Stimulated activated CD4-positive, alpha-beta T cell treated with anti-CD3 and anti-CD28 coated beads, Interleukin-4, amount 100 ng/mL, for 48 hours (primary cell): ENCODE results near the gene ZMYND19.
"Not testable (repeated sequence)": the region's sequence is repeated elsewhere in the genome, so short reads cannot be mapped to it uniquely, and the experiment has no call there.

Experiments
- DNase-seq, 2 donors: peaks; one replicate each; pipeline ENCODE4 v3.0.0-alpha.2; 2020; ENCODE audit warnings: low read depth in 2 of 2

The ZMYND19 gene

GRCh38 chr9:137614631-137615386 lies 24.5 kb upstream of the ZMYND19 start:
- DNase-seq = no peak

GRCh38 chr9:137613738-137614523 lies 23.6 kb upstream of the ZMYND19 start:
- DNase-seq = no peak

DNA sequence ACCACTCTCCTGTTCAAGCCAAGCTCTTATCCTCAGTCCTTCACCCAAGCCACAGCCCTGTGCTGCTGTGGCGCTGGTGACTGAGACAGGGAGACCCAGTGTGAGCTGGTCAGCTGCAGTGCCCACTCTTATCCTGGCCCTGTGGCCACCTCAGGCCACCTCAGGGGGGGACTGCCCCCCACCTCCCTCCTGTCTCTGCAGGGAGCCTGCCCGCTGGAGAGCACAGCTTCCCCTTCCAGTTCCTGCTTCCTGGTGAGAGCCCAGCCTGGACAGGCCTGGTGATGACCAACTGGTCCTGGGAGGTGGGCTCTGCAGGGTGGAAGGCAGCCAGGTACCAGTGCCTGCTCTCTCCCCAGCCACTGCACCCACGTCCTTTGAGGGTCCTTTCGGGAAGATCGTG lies 22.9 kb upstream of the ZMYND19 start:
- no peak for DNase-seq

DNA sequence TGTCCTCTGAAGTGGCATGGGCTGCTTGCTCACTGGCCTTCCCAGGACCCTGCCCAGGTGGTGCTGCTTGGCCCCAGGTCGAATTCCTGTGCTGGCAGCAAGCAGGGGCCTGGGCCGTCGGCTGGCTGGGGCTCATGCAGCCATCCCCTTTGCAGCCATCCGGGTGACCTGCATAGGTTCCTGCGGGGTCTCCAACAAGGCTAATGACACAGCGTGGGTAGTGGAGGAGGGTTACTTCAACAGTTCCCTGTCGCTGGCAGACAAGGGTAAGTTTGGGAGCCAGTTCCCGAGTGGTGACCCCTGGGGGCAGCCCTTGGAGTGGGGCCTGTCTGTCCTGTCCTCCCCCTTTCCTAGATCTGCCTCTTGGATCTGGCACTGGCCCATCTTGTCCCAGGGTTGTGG lies 22.4 kb upstream of the ZMYND19 start:
- no peak for DNase-seq

GRCh38 chr9:137611623-137612609 lies 21.6 kb upstream of the ZMYND19 start:
- no peak for DNase-seq

DNA sequence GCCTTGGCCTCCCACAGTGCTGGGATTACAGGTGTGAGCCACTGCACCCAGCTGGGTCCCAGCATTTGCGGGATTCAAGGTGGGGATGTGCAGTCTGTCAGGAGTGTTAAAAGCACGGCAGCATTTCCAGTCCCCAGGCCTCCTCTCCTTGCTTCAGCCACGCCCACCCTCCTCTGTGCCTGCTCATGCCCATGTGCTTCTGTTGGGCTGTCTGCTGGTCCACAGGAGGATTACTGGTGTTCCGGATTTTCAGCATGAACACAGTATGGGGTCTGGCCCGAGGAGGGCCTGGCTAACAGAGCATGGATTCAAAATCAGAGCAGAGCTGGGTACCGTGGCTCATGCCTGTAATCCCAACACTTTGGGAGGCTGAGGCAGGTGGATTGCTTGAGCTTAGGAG lies 20.6 kb upstream of the ZMYND19 start:
- DNase-seq = no peak

DNA sequence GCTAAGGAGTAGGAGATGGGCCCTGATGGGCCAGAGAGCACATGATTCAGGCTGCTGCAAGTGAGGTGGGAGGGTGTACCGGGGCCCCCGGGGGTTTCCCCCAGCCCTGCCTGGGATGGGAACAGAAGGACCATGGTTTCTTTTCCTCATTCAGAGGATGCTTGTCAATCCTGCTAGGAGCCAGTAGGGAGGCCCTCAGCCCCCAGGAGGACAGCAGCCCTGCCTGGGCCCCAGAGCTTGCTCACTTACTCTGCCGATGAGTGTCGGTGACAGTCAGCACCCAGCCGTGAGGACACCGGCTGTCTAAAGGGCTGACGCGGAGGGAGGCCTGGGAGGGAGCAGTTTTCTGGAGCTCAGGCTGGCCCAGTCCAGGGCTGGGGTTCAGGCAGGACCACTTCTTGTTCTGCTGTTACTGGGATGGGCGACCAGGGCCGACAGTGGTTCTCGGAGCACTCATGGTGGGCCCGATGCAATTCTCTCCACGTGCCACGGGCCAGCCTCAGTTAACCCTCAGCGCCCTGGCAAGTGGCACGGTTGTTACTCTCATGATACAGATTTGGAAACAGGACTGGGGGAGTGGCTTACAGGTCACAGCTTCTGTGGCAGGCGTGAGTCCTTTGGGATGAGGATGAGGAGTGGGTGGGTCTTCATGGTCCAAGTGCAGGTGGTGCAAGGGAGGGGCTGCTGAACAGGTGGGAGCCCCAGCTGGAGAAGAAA lies 17.0 kb upstream of the ZMYND19 start:
- no peak for DNase-seq

DNA sequence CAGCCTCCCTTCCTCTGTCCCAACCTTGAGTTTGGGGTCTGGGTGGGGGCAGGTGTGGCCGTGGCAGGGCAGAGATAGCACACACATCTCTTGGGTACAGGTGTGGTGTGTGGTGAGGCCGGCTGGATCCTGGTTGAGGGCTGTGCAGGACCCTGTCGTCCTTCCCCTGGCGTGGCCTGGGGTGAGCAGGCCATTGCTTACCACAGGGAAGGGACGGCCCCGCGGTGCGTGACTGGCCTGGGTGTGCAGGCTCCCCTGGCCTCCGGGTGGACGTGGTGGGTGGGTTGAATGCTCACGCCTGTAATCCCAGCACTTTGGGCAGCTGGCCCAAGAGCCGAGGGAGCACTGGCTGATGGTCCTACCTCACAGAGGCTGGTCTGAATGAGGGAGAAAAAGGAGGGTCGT lies 16.4 kb upstream of the ZMYND19 start:
- no peak for DNase-seq

GRCh38 chr9:137606005-137606621 lies 15.8 kb upstream of the ZMYND19 start:
- no peak for DNase-seq

- DNase-seq = peak; percentile 88 to 94
These were observed 15.1 kb upstream of the ZMYND19 start, which contains the start of gene ARRDC1 for GRCh38 chr9:137605121-137606004. Gene ARRDC1 (plus strand): TSS chr9:137605686. CDS start chr9:137605718, 32 bp downstream.

- no peak for DNase-seq
These were observed 14.2 kb upstream of the ZMYND19 start for GRCh38 chr9:137604345-137605086.

GRCh38 chr9:137603879-137604278 lies 13.6 kb upstream of the ZMYND19 start:
- DNase-seq = no peak

DNA sequence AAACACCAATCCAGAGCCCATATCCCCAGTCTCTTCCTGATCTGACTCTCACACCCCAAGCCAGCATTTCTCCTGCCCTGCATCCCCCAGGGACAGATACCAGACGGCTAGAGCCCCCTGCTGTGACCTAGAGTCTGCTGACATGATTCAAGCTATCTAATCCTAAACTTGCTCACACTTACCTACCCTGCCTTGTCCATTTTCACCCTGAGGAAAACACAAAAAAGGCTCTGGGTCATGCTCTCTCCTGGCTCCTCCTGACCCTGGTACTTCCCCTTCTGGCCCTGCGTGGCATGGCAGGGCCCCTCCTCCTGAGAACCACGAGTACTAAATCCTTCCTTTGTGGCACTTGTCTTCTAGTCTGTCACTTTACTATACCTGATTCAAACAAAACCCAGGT lies 12.3 kb upstream of the ZMYND19 start:
- DNase-seq = no peak

DNA sequence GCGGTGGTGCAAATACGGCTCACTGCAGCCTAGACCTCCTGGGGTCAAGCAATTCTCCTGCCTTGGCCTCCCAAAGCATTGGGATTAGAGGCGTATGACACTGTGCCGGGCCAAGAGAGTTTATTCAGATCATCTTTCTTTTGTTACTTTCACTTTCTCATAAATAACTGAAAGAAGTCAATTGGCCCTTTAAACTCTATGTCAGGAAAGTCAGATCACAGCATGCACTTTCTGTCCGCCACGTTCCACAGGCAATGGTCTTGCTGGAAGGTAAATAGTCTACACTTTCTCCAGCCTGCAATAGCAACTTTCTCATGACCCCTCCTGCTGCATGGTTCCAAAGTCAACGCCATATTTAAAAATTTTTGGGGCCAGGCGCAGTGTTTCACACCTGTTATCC lies 8.6 kb upstream of the ZMYND19 start:
- no peak for DNase-seq

GRCh38 chr9:137596577-137596976 lies 6.3 kb upstream of the ZMYND19 start:
- DNase-seq = not testable (repeated sequence)

- no peak for DNase-seq
These were observed 2.9 kb upstream of the ZMYND19 start for GRCh38 chr9:137593176-137593575.

GRCh38 chr9:137592767-137593166 lies 2.5 kb upstream of the ZMYND19 start:
- DNase-seq = no peak

DNA sequence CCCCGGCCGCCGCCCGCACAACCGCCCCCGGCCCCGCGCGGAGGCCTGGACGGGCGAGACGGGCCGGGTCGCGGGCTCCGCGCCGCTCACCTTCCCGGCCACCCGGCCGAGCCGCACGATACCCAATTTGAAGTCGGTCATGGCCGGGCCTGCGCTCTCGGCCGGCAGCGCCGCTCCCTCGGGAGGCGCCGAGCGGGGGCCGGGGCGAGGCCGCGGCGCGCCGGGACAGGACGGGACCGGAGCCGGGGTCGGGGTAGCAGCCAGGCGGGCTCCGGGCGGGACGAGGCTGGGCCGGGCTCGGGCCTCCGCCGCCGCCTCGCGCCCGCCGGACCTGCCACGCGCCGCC lies 216 bp downstream of the ZMYND19 start:
- DNase-seq = no peak

GRCh38 chr9:137589441-137590122 lies 730 bp downstream of the ZMYND19 start:
- DNase-seq = no peak
